ENCODE data around the gene SIVA1.

Gene SIVA1

DNA sequence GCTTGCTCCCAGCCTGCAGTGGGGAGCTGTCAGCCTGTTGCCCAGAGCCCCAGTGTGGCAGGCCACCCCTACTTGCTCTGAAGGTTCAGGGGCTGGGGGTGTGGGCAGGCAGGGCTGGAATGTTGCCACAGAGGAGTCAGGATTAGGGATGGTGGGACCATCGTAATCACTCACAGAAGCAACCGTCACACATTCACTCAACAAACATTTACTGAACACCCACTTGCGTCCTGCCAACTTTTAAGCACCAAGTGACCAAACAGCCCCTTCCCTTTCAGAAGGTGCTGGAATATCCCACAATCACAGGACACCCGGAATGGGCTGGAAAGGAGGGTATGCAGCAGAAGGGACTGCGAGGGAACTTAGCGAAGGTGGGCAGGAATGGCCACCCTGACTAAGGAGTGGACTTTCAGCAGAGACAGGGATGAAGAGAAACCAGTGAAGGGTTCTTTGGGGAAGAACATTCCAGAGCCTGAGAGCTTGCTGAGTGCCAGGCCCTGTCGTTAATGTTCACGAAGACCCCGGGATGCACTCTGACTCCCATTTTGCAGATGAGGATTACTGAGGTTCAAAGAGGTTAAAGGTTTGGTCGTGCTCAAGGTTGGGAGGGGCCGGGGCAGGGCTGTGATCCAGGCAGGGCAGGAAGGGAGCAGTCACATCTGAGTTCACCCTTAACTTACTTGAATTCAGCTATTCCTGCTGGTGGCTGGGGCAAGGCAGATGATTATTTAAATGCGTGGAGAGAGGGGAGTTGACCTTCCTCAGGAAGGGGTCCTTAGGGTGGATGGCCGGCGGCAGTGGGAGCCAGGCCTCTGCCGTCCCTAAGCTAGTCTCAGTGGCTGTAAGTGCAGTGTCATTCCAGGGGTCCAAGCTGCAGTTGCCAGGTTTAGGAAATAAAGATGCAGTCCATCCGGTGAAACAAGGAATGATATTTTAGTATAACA lies 45.6 kb downstream of the SIVA1 start:
- DNase-seq: no peak

GRCh38 chr14:104799244-104800014 lies 46.5 kb downstream of the SIVA1 start:
- DNase-seq: no peak

- peak; percentile 79 for DNase-seq
Observed at GRCh38 chr14:104800015-104800770, 47.2 kb downstream of the SIVA1 start.

- DNase-seq: peak; percentile 65
Observed at GRCh38 chr14:104800771-104801519, 48.0 kb downstream of the SIVA1 start, which contains the start of gene ZBTB42. Gene ZBTB42, plus strand, starts transcription at chr14:104801101. Its CDS starts 97 bp downstream, at chr14:104801198.

- DNase-seq: no peak
Observed at GRCh38 chr14:104801520-104802393, 48.8 kb downstream of the SIVA1 start.

GRCh38 chr14:104802394-104803184 lies 49.6 kb downstream of the SIVA1 start:
- no peak for DNase-seq

- no peak for DNase-seq
Observed at GRCh38 chr14:104803280-104803911, 50.4 kb downstream of the SIVA1 start.

DNA sequence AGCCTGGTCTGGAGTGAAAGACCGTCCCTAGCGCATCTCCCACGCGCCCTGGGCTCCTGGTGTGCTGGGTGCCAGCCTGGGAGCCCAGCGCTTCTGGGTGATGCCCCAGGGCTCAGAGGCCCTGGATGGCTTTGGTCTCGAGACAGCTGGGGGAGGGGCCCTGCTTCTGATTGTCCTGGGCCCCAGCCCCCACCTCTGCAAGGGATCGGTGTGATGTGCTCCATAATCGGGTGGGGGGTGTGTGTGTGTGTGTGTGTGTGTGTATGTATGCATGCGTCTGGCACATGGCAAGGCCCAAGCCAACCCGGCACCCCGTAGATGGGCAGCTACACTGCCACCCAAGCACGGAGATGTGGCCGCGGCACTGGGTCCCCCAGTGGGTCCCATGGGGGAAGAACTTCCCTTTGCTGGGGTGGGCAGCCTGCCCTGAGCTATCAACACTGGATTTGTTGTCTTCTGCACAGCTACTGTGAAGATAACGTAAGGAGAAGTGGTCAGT lies 51.0 kb downstream of the SIVA1 start:
- no peak for DNase-seq

- DNase-seq: no peak
Observed at GRCh38 chr14:104804481-104805325, 51.8 kb downstream of the SIVA1 start.

GRCh38 chr14:104805326-104805678 lies 52.4 kb downstream of the SIVA1 start:
- DNase-seq: no peak

- no peak for DNase-seq
Observed at GRCh38 chr14:104805941-104806624, 53.1 kb downstream of the SIVA1 start.

DNA sequence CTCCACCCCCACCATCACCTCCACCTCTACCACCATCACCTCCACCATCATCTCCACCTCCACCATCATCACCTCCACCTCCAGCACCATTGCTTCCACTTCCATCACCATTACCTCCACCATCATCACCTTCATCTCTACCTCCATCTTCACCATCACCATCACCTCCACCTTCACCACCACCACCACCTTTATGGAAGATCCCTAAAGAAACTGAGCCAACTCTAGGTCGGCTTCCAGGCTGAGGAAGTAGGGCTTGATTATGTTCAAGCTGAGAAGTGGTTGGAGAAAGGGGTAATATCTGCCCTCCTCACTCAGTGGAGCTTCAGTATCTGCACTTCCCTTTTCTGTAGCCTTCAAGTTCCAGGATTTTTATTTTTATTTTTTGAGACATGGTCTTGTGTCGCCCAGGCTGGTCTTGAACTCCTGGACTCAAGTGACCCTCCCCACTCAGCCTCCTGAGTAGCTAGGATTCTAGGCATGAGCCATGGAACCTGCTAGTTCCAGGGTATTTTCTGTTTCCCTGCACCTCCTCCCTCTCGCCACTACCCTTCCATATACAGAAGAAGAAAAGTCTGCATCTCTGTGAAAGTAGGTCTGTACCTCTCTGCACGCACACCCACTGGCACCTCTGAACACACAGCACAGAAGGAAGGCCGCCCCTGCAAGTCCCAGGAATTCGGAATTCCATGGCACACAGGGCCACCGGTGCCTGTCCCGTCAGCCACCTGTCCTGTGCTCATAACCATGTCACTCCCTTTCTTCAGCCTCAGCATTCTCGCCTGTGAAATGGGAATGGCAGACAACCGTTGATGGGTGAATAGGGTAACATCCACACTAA lies 53.9 kb downstream of the SIVA1 start:
- no peak for DNase-seq

DNA sequence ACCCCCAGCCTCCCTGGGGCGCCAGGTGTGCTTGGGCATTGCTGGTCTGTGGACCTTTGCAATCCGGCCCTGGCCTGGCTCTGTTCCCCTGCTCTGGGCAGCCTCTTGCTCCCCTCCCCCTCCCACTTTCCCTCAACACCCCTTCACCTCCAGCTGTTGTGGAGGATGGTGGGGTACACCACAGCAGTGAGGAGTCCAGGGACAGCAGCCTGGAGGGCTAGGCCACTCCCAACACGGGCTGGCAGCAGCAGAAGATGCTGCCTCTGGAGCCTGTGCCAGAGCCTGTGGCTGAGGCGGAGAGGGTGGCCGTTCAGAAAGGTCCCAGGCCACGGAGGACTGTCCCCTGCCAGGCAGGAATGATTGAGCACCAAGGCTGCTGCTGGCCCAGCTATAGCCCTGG lies 55.5 kb downstream of the SIVA1 start:
- DNase-seq: no peak
